GM18870 (cell line): ENCODE measurements around the gene PRDM16.

ENCODE experiments used
- ATAC-seq: cut with Tn5 transposase; IDR thresholded peaks from one replicate; pipeline ENCODE4 v1.9.1; 2021; ENCODE audit warnings: moderate library complexity; ENCODE audit not compliant: unreplicated experiment

PRDM16 gene

DNA sequence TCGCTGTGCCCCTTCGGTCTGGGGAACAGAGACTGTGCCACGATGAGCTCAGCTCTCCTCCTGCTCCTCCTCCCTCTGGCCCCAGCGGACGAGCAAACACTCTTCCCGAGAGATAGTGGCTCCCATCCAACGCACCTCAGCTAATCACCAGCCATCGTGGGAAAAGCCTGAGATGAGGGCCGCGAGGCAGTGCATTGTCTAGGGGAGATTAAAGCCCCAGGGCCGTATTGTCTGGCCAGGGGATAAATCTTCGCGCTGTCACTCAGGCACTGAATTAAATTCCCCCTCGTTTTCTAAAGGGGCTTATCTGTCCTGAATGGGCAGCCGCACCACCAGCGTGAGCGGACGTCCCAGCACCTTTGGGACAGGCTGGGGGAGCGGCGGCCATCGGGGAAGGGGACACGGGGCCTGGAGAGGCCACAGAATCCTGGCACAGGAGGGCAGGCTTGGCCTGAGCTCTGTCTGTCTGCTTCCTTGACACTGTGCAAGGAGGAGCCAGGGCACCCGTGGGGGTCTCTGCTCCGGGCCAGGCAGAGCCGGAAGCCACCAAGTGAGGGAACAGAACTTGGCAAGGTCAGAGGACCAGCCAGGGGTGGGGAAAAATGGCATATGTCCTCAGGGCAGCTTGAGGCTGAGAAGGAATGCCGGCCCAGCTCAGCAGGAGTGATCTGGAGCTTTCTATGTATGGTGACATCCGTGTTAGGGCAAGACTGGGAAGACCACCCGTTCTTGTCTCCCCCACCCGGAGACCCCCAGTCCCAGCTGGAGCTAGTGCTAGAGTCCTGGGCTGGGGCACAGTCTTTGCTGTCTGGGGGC lies 32.3 kb downstream of the PRDM16 start:
- no peak for ATAC-seq

DNA sequence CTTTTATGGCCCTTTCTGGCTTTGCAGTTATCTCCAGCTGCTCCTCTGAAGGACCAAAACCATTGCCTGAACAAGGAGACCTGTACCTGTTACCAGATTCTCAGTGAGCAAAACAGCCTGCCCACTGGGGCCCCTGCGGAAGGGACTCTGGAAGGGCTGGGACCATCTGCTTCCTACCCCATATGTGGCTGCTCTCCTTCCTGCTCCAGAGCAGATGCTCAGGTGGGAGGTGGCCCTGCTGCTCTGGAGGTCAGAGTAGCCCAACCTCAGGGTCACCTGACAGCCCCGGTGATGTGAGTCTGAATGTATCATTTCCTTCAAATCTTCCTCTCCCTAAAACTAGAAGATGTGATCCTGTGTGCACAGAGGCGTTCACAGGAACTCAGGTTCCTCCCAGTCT lies 33.6 kb downstream of the PRDM16 start:
- ATAC-seq, result no peak

DNA sequence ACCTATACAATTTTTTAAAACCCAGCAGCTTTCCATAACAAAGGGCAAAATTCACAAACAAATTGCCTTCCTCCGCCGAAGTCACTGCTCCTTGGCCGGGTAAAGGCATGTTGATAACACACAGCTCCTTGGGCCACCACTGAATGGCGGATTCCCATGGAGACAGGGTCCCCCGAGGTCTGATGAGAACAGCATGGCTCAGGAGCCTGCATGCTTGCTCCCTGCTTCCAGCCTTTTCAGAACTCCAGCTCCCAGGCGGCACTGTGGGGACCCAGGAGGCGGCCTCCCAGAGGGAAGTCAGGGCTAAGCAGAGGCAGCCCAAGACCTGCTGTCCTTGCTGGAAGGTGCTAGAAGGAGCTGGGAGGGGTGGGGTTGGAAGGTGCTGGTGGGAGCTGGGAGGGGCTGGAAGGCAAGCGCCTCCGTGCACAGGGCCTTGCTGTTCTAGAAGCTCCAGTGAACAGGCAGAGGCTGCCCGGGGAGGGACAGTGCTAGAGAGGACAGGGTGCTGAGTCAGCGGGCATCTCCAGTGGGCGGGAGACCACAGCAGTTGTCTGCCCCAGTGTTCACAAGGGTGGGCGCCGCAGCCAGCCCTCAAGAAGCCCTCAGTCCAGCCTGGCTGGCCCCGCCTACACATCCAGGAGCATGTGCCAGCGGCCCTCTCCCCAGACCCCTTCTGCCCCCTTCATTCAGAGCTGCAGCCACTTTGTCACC lies 35.1 kb downstream of the PRDM16 start:
- no peak for ATAC-seq

- ATAC-seq, result no peak
These were observed 36.3 kb downstream of the PRDM16 start for GRCh38 chr1:3105167-3105863.

- ATAC-seq, result no peak
These were observed 37.2 kb downstream of the PRDM16 start for GRCh38 chr1:3106216-3106615.

- ATAC-seq, result no peak
These were observed 38.2 kb downstream of the PRDM16 start for GRCh38 chr1:3107201-3107600.

- ATAC-seq, result no peak
These were observed 40.4 kb downstream of the PRDM16 start for GRCh38 chr1:3109355-3109754.

DNA sequence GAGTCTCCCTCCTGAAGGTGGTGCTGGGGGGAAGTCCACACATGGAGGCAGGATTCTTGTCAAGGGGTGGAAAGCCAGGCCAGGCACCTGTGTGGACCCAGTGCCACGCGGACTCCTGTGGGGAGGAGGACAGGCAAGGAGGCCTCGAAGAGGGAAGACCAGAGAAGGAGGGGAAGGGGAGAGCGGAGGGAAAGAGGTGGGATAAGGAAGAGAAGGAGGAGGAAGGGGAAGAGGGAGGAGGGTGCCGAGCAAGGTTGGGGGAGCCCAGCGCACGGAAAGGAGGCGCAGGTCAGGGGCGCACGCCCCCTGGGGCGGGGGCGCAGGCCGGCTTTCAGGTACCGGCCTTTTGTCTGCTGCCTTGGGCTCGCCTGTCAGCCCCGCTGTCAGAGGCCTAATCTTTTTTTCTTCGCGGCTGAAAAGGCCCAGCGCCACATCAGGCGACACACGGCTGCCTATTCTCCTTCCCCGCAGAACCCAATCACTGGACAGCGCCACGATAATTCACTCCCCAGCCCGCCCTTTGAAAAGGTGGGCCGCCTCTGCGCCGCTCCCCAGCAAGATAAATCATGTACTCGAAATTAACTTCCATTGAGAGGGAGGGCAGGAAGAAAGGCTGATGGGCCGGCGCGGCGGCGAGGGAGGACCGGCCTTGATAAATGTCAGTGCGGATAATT lies 42.5 kb downstream of the PRDM16 start:
- no peak for ATAC-seq

DNA sequence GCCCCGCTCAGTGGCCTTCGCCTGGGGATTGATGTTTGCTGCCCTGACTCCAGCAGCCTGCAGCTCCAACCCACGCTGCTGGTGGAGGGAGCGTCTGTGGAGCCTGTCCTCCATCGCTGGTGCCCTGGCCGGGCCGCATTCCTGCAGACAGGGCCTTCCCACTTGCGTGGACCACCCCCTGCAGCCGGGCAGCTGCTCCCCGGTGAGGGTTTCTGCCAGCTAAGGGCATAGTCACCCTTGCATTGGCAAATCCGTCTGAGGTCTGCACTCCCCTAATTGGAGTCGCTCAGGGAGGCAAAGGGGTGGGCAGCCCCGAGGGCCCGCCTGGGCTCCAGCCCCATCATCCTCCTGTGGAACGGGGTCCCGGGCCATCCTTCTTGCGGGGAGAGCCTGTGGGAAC lies 43.5 kb downstream of the PRDM16 start:
- no peak for ATAC-seq

DNA sequence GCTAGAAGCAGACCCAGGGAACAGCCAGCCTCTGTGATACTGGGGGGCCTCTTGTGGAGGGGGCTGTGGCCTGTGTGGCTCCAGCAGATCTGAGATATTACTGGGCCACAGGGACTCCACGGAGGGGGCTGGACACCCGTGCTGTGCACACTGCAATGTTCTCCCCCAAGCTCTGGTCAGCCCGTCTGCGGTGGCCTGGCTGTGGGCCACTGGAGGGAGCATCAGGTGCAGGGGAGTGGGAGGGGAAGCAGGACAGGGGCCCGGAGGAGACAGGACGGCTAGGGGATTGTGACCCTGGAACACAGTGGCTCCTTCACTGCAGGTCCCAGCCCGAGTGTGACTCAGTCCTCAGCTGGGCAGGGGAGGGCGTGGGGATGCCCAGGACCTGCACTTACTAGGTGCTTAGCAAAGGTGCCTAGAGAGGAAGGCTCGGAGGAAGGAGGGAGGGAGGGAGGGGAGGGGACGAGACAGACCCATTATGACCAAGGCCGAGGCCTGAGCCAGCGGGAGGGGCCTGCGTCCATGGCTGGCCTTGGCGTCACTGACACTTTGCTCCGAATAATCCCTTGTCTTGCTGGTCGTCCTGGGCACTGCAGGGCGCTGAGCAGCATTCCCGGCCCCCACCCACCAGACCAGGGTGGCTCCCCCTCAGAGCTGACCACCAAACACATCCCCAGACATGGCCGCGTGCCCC lies 44.2 kb downstream of the PRDM16 start:
- no peak for ATAC-seq

DNA sequence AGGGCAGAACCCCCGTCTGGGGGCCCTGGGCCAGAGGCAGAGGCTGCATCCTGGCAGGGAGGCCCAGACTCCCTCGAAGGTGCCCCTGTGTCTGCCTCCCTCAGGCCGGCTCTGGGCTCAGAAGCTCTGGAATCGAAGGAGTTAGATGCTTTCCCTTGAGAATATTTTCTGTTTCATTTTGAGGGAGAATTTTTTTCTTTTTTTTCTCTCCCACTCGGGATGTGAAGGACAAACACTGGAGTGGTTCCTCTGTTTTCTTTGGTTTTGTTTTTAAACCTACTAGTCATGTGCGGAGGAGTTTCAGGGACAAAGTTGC lies 44.7 kb downstream of the PRDM16 start:
- ATAC-seq, result no peak

- no peak for ATAC-seq
These were observed 45.2 kb downstream of the PRDM16 start for GRCh38 chr1:3114131-3114744.

DNA sequence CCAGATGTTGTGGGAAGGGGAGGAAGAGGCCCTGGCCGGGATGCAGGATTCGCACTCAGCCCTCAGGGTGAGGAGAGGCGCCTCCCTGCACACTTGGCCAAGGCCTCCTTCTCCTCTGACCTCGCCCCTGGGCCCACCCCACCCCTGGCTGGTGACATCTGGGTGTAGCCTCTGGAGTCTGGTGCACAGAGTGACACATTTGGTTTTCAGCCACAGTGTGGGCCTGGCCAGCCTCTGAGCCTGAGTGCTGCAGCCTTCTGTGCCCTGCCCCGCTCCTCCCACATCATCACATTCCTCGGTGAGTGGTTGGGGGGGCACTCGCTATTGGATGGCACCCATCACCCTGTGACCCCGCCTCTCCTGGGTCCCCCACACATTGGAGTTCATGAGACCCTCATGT lies 45.8 kb downstream of the PRDM16 start:
- no peak for ATAC-seq

DNA sequence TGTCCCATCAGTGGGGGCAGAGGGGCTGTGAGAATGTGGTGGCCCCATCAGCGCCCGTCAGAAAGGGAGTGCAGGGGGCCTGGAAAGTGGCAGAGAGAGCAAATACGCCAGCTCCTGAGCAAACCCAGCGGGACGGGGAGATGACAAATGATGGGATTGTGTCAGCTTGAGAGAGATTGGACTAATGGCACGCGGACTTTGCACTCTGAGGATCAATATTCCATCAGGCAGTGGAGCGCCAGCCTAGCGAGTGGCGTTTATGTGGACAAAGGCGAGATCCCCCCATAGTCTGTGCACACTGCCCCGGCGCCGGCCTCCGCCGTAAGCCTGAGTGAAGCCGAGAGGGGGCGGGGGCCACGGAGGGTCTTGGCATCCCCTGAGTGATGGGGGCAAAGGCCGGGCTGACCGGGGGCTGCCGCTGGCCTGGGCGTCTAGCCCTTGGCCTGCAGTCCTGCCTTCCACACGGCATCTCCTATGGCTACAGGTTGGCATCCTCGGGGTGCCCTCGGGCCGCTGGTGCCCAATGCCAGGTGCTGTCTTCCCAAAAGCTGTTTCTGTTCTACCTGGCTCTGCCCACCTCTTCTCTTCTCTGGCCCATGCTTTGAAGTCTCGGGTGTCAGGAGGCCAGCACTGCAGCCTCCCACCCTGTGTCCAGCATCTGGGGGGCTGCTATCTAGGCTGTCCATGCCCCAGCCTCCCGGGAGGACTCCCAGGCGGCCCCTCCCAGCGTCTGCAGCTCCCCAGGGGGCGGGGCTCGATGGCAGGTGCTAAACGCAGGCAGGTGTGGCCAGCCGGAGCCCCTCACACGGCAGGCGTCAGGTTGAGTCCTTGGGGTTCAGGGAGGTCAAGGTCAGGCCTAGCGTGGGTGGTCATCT lies 46.5 kb downstream of the PRDM16 start:
- no peak for ATAC-seq

- ATAC-seq, result no peak
These were observed 47.1 kb downstream of the PRDM16 start for GRCh38 chr1:3116150-3116510.

- no peak for ATAC-seq
These were observed 47.6 kb downstream of the PRDM16 start for GRCh38 chr1:3116560-3116959.

DNA sequence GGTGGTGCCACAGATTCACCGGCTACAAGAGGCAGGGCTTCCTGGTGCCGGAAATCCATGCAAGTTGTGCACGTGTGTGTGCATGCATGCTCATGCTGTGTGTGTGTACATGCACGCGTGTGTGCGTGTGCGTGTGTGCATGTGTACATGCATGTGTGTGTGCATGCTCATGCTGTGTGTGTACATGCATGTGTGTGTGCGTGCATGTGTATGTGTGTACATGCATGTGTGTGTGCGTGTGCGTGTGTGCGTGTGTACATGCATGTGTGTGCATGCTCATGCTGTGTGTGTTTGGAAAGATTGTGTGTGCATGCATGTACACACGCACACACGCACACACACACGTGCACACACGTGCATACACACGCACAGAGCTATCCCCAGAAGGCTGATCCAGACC lies 48.9 kb downstream of the PRDM16 start:
- ATAC-seq, result no peak

GRCh38 chr1:3119061-3119460 lies 50.1 kb downstream of the PRDM16 start:
- ATAC-seq, result no peak

GRCh38 chr1:3119725-3120124 lies 50.7 kb downstream of the PRDM16 start:
- no peak for ATAC-seq

DNA sequence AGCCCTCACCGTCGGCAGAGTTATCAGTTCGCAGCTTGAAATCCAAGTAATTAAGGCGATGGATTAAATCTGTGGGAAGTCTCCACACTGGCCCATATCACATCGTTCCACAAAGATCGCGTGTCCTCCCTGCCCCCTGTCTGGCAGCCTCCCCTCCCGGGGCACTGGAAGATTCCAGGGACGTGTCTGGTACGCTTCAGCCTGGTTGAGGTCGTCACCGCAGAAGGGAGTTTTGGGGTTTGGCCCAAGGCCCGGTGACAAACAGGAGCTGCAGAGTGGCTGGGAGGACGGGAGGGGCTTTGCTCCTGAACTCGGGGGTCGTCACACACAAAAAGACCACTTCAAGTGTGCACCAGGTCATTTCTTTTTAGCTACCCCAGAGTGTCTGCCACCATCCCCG lies 51.1 kb downstream of the PRDM16 start:
- no peak for ATAC-seq
